HG02610 (cell line): Measurements from ENCODE around the gene PTPN20.

Source experiments
- ATAC-seq: cut with Tn5 transposase; IDR thresholded peaks from one replicate; pipeline ENCODE4 v1.9.1; 2021; ENCODE audit warnings: mild to moderate bottlenecking, moderate library complexity; ENCODE audit not compliant: unreplicated experiment

Gene PTPN20

DNA sequence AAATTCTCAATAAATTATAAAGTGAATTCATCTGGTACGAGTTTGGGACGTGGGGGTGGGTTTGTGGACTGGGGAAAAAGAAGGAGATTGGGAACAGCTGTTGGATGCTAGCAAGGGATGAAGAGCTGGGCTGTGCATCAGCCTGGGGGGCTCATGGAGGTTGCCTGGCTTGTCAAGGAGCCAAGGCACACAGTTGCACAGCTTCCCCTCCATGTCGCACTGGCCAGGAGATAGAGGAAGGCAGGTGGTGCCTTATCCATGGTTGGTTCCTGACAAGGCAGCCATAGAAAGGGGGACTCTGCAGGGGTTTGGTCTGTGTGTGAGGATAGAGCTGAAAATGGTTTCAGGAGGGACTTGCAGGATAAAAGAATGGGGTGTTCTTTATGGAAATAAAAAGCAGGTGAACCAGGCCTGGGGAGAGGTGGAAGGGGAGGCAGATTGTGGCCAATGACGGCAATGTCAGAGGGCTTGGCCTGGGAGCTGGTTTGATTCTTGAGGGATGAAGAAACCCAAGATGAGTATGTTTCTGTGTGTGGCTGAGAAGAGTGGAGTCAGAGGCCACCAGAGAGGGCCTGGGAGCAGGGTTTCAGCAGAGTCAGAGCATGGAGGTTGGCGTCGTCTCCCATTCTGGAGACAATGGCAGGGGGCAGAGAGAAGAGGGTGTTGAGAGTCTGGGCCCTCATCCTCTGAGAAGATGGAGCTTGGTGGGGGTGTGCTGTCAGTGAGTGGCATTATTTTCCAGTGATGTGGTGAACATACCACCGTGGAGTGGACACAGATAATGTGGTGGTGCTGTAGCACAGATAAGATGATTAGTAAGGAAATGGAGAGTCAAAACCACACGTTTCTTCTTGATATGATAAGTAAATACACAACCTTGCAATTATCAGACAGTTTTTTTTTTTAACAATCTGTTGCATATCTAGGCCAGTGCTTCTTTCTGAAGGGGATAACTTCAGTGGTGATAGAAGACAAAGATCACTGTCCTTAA, 108.2 kb downstream of the PTPN20 start:
- ATAC-seq, result no peak

DNA sequence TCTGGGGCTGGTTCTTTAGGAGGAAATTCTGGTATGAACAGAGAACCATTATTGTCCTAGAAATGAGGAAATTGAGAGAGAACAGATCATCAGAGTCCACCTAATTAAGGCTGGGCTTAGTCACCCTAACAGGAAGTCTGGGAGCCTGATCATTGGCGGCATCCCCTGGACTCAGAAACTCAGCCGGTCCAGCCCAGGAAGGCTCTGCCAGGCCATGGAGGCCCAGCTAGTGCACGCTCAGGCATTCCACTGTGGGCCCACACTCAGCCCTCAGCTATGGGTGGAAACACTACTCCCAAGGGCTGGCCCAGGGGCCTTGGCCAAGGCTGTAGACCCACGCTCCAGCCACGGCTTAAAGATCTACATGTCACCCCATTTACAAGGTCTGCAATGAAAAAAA, 109.2 kb downstream of the PTPN20 start:
- no peak for ATAC-seq

DNA sequence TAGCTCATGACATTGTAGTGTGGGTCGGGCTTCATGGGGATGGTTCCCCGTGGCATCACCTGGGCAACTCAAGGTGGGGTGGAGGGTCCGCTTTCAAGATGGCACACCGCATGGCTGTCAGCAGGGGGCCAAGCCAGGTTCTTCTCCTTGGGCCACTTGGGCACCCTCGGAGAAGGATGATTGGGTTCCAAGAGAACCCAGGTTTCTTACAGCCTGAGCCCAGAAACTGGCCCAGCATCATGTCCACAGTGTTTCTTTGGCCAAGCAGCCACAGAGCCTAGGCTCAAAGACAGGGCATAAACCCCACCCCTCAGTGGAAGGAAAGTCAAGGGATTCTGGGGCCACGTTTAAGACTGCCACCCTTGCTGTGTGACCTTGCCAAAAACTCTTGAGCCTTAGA, 110.6 kb downstream of the PTPN20 start:
- no peak for ATAC-seq

DNA sequence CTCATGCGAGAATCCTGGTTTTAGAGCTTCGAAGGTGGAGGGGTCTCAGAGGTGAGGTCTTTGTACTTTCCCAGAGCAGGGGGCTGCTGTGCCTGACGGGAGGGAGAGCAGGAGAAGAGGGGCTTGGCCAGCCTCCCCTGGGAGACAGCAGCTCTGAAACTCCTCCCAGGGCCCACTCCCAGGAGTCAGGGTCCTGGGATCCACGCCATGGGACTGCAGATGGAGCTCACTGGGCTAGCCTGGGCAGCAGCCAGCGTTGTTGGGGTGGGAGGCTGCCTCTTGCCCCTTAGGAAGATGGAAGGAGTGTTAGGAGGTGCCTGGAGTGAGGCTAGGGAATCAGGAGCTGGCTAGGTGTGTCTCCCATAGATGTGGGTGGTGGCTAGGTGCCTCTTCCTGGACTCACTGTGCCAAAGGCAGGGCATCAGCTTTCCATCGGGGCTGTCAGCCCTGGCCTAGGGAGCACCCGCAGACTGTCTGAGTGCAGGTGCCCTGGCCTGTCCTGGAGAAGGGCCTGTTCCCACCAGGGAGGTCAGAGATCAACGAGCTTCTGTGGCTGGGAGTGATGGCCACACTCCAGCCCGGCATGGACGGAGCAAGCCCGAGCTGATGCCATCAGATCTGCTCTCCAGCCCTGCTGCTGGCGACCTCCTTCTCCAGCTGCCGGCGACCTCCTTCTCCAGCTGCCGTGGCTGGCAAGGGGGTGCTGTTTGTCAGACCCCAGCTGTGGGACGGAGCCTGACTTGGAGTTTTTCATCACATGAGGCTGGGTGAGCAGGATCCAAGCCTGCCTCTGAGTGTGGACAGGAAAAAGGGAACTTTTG, 111.3 kb downstream of the PTPN20 start:
- ATAC-seq, result no peak

DNA sequence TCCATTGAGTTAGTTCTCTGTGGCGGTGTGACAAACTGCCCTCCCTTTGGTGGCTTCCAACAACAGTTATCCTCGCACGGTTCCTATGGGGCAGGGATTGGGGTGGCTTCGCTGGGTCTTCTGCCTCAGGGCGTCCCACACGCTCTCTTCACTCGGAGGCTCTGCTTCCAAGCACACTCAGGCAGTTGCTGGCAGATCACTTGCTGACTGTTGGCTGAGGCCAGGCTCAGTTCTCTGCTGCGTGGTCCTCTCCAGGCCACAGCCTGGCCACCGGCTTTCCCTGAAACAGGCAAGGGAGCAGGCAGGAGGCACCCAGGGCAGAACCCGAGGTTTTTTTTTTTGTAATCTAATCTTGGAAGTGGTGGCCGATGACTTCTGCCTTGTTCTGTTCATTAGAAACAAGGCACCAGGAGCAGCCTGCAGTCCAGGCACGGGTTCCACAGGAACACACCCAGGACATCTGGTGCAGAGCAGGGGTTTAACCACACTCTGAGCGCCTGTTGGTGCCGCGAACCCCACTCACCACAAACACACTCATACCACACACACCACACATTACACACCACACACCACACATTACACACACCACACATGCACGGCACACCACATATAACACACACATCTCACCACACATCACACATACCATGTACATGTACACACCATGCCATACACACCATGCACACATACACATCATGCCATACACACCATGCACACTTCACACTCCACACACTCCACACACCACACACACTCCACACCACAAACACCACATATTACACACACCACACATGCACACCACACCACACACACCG, 112.2 kb downstream of the PTPN20 start:
- no peak for ATAC-seq

DNA sequence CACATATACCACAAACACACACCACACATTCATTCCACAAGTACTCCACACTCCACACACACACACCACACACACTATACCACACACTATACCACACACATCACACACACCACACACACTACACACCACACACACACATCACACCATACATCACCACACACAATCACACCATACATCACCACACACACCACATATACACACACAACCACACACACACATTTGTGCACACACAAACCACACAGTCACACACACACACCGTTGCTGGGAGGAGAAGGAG, 112.8 kb downstream of the PTPN20 start:
- ATAC-seq, result no peak

DNA sequence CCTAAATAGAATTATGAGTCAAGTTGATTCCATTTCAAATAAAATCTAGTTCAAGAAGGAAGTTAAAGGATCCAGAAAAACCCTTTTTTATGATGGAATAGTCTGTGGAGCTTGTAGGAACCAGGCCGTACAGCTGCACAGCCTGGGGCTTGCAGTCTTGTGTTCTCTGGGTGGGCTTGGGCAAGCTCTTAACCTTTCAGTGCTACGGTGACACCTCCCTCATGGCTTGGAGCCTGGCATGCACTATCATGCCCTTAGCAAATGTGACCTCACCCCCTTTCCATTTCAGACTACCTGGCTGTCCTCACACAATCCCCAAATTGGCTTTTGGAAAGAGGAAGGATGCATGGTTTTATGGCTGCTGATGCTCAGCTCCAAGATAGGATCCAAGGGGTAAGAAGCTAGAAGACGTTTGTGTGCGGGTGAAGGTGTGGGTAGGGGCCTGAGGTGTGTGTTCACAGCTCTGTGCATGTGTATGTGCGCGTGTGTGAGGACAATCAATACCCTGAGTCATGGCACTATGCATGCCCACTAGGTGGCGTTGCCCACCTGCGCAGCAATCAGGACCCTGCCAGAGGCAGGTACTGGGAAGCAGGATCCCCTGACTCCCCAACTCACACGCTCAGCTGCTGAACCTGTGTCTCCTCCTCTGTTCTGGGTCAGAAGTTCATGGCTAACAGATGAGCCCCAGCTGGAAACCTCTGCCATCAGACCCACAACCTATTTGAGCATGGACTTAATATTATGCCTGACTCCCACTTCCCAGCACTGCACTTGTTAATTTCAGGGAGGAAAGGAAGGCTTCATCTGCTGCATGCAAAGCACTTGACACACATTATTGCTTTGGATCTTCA, 113.4 kb downstream of the PTPN20 start:
- no peak for ATAC-seq

DNA sequence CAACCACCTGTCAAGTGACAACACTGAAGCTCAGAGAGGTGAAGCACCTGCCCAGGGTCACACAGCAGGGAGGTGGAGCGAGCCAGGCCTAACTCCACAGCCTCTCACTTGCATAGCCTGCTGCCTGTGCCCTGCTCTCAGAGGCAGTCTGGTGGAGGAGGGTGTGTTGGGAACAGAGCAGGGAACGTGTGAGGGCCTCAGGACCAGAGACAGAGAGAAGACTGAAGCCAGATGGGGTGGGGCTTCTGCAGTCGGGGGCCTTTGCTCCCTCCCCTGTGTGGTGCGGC, 114.0 kb downstream of the PTPN20 start:
- no peak for ATAC-seq

DNA sequence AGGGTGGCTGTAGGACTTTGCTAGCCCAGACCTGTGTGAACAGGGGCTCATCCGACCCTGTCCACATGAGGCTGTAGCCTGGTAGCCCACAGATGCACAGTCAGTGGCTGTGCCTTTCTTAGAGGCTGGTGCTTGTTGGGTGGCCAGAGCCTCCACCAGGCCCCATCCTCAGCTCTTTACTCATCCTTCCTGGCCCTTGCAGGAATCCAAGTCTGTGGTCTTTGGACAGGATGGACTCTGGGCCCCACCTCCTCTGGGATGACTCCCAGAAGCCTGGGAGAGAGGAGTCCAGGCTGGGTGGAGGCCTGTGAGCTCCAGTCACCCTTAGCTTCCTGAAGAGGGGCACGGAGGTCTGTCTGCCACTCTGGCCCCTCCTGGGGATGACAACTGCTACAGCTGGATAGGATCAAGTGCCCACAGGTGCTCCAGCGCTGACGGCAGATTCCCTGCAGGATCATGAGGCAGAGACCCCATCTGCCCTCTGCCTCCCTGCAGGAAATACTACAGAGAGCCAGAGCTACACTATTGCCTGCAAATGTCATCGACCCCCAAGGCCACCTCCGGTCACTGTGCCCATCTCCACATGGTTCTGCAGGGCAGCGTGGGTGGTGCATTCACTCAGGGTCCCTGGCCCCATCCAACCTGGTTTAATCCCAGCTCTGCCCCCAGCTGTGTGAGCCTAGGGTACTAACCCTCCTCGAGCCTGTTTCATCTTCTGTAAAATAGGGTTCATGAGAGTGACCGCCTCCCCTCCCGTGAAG, 114.5 kb downstream of the PTPN20 start:
- no peak for ATAC-seq

DNA sequence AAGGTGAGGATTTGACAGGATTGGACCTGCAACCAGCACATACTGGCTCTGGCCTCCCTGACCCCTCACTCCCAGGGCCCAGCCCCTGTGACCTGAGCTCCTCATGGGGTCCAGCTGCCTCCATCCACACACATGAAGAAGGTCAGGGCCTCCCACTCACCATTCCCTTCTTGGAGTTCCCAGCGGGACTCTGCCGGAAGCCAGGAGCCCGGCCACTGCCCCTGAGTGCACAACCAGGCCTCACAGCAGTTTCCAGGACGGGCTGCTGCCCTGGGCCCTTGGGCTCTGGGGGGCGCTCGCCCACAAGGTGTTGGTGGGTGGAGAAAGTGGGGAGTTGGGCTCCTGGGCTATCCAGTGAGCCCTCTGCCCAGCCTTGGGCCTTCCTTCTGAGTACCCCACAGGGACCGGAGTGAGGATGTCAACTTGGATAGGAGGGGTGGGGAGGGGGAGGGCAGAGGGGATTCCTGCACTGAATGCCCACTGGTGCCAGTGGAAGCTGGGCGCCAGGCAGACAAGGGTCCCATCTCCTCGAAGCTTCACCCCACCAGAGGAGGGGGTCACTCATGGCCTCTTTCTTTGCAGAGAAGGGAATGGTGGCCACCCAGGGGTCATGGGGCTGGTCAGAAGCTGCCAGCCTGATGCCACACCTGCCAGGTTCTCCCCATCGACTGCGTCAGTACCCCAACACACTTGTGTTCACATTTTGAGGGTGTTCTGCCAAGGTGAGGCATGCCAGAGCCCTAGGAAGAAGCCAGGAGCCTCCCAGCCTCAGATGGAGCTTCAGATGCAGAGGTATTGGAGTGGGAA, 115.3 kb downstream of the PTPN20 start:
- ATAC-seq, result no peak

DNA sequence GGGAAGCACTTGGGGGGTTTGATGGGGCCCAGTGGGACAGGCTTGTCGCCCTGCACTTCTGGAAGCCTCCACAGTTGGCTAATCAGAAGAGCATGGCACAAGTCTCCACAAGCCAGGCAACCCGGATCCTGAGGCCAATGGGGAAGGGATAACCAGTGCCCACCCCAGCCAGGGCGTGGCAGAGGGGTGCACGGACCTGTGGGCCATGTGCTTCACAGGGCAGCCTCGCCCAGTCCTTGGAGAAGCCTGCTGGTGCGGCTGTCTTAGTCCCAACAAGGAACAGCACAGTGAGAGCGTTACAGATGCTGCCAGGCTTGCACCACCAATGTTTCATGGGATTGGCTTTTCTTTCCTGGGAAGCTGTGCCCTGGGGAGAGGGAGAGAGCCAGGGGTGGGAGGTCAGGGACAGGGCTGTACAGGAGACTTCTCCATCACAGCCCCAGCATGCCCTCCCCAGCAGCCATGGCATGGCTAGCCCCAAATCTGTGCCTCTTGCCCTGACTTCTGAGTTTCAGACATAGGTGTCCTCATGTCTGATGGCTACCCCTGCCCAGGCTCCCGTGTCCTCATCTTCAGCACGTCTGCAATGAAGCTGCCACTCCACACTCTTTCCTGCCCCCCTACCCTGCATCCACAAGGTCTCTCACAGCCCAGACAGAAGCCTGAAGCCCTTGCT, 116.0 kb downstream of the PTPN20 start:
- no peak for ATAC-seq

DNA sequence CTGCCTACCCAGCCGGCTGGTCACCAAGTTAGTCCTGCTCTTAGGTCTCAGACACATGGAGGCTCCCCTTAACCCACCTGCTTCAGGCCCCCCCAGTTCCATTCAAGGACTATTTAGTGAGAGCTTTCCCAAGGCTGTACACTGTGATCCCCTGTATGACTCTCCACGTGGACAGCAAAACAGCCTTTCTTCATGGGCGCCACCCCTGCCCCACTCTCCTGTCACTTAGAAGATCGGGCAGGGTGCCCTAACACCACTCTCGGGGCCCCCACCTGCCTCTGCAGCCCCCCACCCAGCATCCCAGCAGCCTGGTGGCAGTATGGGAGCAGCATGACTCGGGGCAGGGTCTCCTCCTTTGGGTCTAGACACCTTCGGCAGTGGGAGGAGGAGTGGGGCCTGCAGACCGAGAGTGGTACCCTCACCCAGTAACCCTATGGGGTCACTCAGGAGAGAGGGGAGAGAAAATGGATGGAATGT, 116.6 kb downstream of the PTPN20 start:
- ATAC-seq, result no peak

DNA sequence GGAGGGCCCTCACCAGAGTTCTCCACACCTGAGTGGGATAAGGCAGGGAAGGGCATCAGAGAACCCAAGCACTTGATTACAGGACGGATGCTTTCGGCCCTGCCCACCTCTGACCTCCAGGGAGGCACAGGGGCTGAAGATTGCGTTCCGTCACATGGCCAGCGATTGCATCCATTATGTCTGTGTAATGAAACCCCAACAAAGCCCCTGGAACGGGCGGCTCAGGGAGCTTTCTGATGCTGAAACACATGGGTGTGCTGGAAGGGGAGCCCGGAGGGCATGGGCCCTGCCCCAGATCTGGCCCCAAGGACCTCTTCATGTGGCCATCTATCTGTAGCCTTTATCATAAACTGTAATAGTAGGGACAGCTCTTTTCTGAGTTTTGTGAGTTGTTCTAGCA, 117.2 kb downstream of the PTPN20 start:
- no peak for ATAC-seq

DNA sequence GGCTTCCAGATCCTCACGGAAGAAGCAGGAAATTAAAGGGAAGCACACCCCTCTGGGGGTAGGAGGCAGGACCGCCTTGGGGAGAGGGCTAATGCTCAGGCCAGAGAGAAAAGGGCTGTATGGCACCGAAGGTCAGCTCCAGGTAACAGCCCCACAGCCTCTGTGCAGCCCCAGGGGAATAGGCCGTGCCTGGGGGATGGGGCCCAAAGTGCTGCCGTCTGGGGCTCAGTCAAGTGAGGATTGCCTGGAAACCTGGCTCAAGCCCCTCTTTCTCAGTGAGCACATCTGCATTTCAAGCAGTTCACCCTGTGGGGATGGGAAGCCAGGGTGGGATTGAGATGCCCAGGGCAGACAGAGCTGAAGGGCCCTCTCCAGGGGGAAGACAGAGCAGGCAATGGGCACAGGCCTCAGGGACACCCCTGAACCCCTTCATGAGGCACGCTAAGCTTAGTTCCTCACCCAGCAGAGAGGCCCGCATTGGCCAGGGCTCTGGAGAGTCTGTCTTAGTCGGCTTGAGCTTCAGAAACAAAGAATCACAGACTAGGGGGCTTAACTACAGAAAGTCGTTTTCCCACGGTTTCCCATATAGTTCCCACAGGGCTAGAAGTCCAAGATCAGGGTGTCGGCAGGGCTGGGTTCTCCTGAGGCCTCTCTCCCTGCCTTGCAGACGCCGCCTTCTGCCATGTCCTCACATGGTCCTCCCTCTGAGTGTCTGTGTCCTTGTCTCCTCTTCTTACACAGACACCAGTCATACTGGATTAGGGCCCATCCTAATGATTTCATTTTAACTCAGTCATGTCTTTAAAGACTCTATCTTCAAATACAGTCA, 118.2 kb downstream of the PTPN20 start:
- no peak for ATAC-seq

DNA sequence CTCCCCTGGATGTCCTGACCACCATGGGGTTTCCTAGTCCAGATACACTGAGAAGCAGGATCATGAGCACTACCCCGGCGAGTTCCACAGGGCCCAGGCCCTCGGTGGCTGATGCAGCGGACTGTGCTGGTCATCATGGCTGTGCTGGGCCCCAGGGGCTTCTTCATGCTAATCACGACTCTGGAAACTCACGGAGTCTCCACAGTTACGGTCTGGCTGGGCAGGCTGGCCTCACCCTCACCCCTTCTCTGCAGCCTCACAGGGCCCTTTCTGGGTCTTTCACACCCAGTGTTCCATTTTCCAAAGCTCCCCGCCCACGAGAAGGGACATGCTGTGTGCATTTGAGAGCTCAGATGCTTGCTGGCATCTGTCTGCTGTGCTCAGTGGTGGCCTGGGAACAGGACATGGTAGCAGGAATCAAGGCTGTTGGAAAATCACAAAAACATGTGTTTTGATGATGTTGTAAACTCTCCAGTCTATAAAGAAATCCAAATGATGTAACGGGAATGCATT, 119.0 kb downstream of the PTPN20 start:
- ATAC-seq, result no peak

DNA sequence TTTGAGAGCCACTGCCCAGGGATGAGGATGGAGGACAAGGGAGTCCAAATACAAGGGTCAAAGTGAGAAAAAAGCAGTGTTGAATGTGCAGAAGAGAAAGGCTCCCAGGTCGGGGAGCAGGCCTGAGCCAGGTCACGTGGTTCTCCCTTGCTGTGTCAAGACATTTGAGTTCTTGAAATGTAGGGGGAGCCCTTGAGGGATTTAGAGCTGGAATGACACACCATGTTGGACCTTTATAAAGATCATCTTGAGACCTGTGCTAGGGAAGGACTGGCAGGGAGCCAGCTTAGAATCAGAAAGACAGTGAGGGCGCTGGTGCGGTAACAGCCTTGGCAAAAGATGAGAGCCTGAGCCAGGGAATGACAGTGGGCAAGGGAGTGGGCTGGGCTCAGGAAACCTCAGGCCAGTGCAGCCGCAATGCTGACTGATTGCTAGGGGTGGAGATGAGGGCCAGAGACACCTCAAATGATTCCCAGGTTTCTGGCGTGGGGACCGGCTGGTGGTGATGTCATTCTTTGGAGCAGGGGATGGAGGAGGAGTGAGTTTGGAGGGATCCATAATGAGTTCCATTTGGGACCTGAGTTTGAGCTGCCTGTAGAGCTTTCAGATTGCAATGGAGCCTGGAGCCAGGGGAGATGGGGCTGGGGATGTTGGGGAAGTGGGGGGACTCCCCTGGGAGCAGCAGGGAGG, 120.1 kb downstream of the PTPN20 start:
- ATAC-seq, result no peak
